Endothelial cell of umbilical vein (primary cell): ENCODE measurements around the gene COL5A3.

ENCODE experiments used
- CTCF ChIP-seq, 2 donors: IDR thresholded peaks; 1 replicate in 1 of 2; 2 replicates in 1 of 2; pipeline ENCODE4 v1.5.1; 2011; ENCODE audit warnings: low read length in 2 of 2, mild to moderate bottlenecking in 2 of 2, moderate library complexity in 2 of 2, control low read depth in 1 of 2, inconsistent platforms in 1 of 2, low read depth in 1 of 2; ENCODE audit not compliant: insufficient read depth in 1 of 2; ENCODE audit errors: extremely low read depth in 1 of 2
- EZH2 ChIP-seq: IDR thresholded peaks from 2 replicates; pipeline ENCODE4 v1.6.1; 2012; ENCODE audit warnings: borderline replicate concordance, low read depth, mild to moderate bottlenecking, moderate library complexity, low read length, inconsistent platforms; ENCODE audit not compliant: severe bottlenecking
- POLR2A ChIP-seq: IDR thresholded peaks from 2 replicates; pipeline ENCODE4 v1.6.1; 2012; ENCODE audit warnings: low read depth, mild to moderate bottlenecking, control low read depth, low read length
- POLR2AphosphoS5 ChIP-seq: IDR thresholded peaks from 2 replicates; pipeline ENCODE4 v1.6.1; 2012; ENCODE audit warnings: low read depth, mild to moderate bottlenecking, control low read depth, low read length, moderate library complexity; ENCODE audit not compliant: insufficient read depth

- TF ChIP-seq CTCF (IDR thresholded peaks at IDR 0.05; ENCODE audit: extremely low read depth in 1 of 2, insufficient read depth in 1 of 2, low read depth in 1 of 2, low read length in 2 of 2), result no peak
- no peak for TF ChIP-seq POLR2A
- no peak for TF ChIP-seq EZH2
- no peak for TF ChIP-seq POLR2AphosphoS5
These were observed 62.9 kb downstream of the COL5A3 start for GRCh38 chr19:9947441-9947840.
